Testis (tissue), 2 donors: ENCODE data around the gene FLT4.

Source experiments
- POLR2A ChIP-seq: fragments of 450-650 bp; IDR thresholded peaks from one replicate; pipeline ENCODE4 v1.6.1; 2017; ENCODE audit warnings: antibody characterized with exemption, mild to moderate bottlenecking, moderate library complexity
- TF ChIP-seq, protein P1 (sequence below), 3 experiments: fragments of 450-650 bp in 2 of 3; fragments of 200-600 bp in 1 of 3; sonication (generic) in 1 of 3; IDR thresholded peaks; one replicate each; pipeline ENCODE4 v1.5.1; 2016 to 2019; ENCODE audit warnings: antibody characterized with exemption in 3 of 3, mild to moderate bottlenecking in 2 of 3, moderate library complexity in 1 of 3

GRCh38 chr5:180618487-180618828 is 30.9 kb downstream of the FLT4 start:
- TF ChIP-seq, protein P1, sequence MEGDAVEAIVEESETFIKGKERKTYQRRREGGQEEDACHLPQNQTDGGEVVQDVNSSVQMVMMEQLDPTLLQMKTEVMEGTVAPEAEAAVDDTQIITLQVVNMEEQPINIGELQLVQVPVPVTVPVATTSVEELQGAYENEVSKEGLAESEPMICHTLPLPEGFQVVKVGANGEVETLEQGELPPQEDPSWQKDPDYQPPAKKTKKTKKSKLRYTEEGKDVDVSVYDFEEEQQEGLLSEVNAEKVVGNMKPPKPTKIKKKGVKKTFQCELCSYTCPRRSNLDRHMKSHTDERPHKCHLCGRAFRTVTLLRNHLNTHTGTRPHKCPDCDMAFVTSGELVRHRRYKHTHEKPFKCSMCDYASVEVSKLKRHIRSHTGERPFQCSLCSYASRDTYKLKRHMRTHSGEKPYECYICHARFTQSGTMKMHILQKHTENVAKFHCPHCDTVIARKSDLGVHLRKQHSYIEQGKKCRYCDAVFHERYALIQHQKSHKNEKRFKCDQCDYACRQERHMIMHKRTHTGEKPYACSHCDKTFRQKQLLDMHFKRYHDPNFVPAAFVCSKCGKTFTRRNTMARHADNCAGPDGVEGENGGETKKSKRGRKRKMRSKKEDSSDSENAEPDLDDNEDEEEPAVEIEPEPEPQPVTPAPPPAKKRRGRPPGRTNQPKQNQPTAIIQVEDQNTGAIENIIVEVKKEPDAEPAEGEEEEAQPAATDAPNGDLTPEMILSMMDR (IDR thresholded peaks at IDR 0.05), result no peak
- no peak for TF ChIP-seq POLR2A
